Pons (tissue), 1 donor: ENCODE measurements around the gene HOXC5.
"Not testable (repeated sequence)": the region's sequence is repeated elsewhere in the genome, so short reads cannot be mapped to it uniquely, and the experiment has no call there.

Experiments
- DNase-seq: peaks from one replicate; pipeline ENCODE4 v3.0.0-alpha.2; 2016; ENCODE audit warnings: low spot score

The HOXC5 gene

GRCh38 chr12:54066408-54066807, 33.6 kb downstream of the HOXC5 start:
- no peak for DNase-seq

- no peak for DNase-seq
These were observed 35.7 kb downstream of the HOXC5 start for GRCh38 chr12:54068418-54069070.

GRCh38 chr12:54071942-54072341, 39.1 kb downstream of the HOXC5 start:
- no peak for DNase-seq

- DNase-seq: no peak
These were observed 41.5 kb downstream of the HOXC5 start for GRCh38 chr12:54074308-54074707.

- DNase-seq: no peak
These were observed 42.6 kb downstream of the HOXC5 start for GRCh38 chr12:54075409-54075808.

GRCh38 chr12:54075974-54076373, 43.1 kb downstream of the HOXC5 start:
- DNase-seq: no peak

- not testable (repeated sequence) for DNase-seq
These were observed 45.0 kb downstream of the HOXC5 start for GRCh38 chr12:54077843-54078242.

- DNase-seq: not testable (repeated sequence)
These were observed 46.3 kb downstream of the HOXC5 start for GRCh38 chr12:54079115-54079514.

GRCh38 chr12:54080008-54080924, 47.4 kb downstream of the HOXC5 start:
- DNase-seq: not testable (repeated sequence)

GRCh38 chr12:54081053-54081514, 48.2 kb downstream of the HOXC5 start:
- not testable (repeated sequence) for DNase-seq

GRCh38 chr12:54081581-54082396, 48.9 kb downstream of the HOXC5 start:
- DNase-seq: not testable (repeated sequence)

- no peak for DNase-seq
These were observed 49.6 kb downstream of the HOXC5 start for GRCh38 chr12:54082397-54082892.
